ENCODE data around the gene C19orf25.

DNA sequence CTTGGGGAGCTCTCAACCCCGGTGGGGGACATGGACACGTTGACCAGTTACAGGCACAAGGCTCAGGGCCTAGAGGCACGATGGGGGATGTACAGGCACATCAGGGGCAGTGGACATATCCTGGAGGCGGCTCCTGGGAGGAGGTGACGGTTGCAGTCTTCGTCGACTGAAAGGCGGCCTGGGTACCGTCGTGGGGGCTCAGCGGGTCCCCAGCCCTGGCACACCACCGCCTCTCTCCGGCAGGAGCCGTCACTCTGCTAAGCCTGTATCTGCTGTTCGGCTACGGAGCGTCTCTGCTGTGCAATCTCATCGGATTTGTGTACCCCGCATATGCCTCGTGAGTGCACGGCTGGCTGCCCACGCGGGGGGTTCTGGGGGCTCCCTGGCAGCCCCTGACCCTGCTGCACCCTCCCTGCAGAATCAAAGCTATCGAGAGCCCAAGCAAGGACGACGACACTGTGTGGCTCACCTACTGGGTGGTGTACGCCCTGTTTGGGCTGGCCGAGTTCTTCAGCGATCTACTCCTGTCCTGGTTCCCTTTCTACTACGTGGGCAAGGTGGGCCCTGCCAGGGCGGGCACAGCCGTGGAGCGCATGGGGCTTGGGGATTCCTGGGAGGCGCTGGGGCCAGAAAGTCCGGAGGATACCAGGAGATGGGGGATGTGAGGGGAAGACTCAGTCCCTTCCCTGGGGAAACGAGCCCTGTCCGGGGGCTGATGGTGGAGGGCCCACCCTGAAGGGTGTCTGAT is 16.2 kb upstream of the C19orf25 start:
- TF ChIP-seq RAD21 (conservative IDR thresholded peaks at IDR 0.05) (no peak), REST (IDR thresholded peaks at IDR 0.05; ENCODE audit: borderline replicate concordance) (no peak), POLR2AphosphoS5 (IDR thresholded peaks at IDR 0.05) (no peak), EZH2 (IDR thresholded peaks at IDR 0.05; ENCODE audit: borderline replicate concordance, insufficient read depth, low read length, poor library complexity, severe bottlenecking) (no peak), EP300 (conservative IDR thresholded peaks at IDR 0.05; ENCODE audit: poor library complexity, severe bottlenecking) (no peak), TAF1 (IDR thresholded peaks at IDR 0.05; ENCODE audit: low read depth) (no peak), MXI1 (conservative IDR thresholded peaks at IDR 0.05; ENCODE audit: poor library complexity, severe bottlenecking) (no peak)
- TF ChIP-seq, protein P1, sequence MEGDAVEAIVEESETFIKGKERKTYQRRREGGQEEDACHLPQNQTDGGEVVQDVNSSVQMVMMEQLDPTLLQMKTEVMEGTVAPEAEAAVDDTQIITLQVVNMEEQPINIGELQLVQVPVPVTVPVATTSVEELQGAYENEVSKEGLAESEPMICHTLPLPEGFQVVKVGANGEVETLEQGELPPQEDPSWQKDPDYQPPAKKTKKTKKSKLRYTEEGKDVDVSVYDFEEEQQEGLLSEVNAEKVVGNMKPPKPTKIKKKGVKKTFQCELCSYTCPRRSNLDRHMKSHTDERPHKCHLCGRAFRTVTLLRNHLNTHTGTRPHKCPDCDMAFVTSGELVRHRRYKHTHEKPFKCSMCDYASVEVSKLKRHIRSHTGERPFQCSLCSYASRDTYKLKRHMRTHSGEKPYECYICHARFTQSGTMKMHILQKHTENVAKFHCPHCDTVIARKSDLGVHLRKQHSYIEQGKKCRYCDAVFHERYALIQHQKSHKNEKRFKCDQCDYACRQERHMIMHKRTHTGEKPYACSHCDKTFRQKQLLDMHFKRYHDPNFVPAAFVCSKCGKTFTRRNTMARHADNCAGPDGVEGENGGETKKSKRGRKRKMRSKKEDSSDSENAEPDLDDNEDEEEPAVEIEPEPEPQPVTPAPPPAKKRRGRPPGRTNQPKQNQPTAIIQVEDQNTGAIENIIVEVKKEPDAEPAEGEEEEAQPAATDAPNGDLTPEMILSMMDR (IDR thresholded peaks at IDR 0.05; ENCODE audit: poor library complexity, severe bottlenecking), result no peak
